T-cell (primary cell): ENCODE measurements around the gene PREX1. TPM values are rescaled to one million over a fixed set of nuclear protein-coding genes. Genes with fewer than 3 reads are reported as not detected.
A peak's percentile ranks its signal among the peaks of the same experiment; 100 is the strongest.

Source experiments
- ATAC-seq, 4 experiments: fragments of 200-7000 bp in 3 of 4; fragments of 150-1000 bp in 1 of 4; cut with Tn5 transposase; replicated peaks in 1 of 4; 1 replicate in 3 of 4; 2 replicates in 1 of 4; pipeline ENCODE4 v1.10.0; 2021; ENCODE audit warnings: moderate library complexity in 3 of 4, mild to moderate bottlenecking in 2 of 4, moderate number of reproducible peaks in 1 of 4
- CTCF ChIA-PET, 2 donors: fragments of 300-600 bp; sonication (Branson Sonifier 250); formaldehyde crosslinking; loops; one replicate each; lab custom pipeline; 2022; ENCODE audit warnings: antibody characterized with exemption in 2 of 2; lab: Charles Lee
- POLR2A ChIA-PET, 2 donors: fragments of 300-600 bp; sonication (Branson Sonifier 250); formaldehyde crosslinking; loops; one replicate each; lab custom pipeline; 2022; ENCODE audit warnings: antibody characterized with exemption in 2 of 2; lab: Charles Lee
- DNase-seq, 35 experiments: peaks; one replicate each; pipeline versions ENCODE4 v3.0.0 to v3.0.0-alpha.2; 2013 to 2023
- H3K27ac ChIP-seq: one replicate; pipeline ENCODE4 v1.5.1; 2013; ENCODE audit warnings: low read length
- H3K27me3 ChIP-seq, 2 experiments: replicated peaks in 1 of 2; 1 replicate in 1 of 2; 2 replicates in 1 of 2; pipeline versions ENCODE4 v1.6.1 to v1.7.0; 2013; ENCODE audit warnings: low read length in 1 of 2, mixed read lengths in 1 of 2; ENCODE audit not compliant: control insufficient read depth in 2 of 2, insufficient read depth in 2 of 2; ENCODE audit errors: extremely low read depth in 1 of 2
- H3K36me3 ChIP-seq, 2 donors: 1 replicate in 1 of 2; 2 replicates in 1 of 2; pipeline versions ENCODE4 v1.6.1 to v1.7.0; 2013; ENCODE audit warnings: low read length in 1 of 2; ENCODE audit not compliant: control insufficient read depth in 2 of 2, insufficient read depth in 1 of 2; ENCODE audit errors: extremely low read depth in 1 of 2
- H3K4me1 ChIP-seq, 2 experiments: 1 replicate in 1 of 2; 2 replicates in 1 of 2; pipeline versions ENCODE4 v1.6.1 to v1.7.0; 2013; ENCODE audit warnings: low read length in 2 of 2, mixed read lengths in 1 of 2; ENCODE audit not compliant: insufficient read depth in 2 of 2, control insufficient read depth in 1 of 2; ENCODE audit errors: extremely low read depth in 1 of 2
- H3K4me3 ChIP-seq, 2 donors: 1 replicate in 1 of 2; 2 replicates in 1 of 2; pipeline versions ENCODE4 v1.5.1 to v1.7.0; 2013; ENCODE audit warnings: mild to moderate bottlenecking in 2 of 2, low read length in 1 of 2, moderate library complexity in 1 of 2; ENCODE audit not compliant: control insufficient read depth in 1 of 2; ENCODE audit errors: extremely low read depth in 1 of 2
- H3K9me3 ChIP-seq: 2 replicates; pipeline ENCODE4 v1.7.0; 2013
- H3K27ac Mint-ChIP-seq, 2 donors: one replicate each; pipeline ENCODE4 v1.8.0; 2020 to 2021; ENCODE audit warnings: mild to moderate bottlenecking in 2 of 2, mixed read lengths in 2 of 2
- H3K27me3 Mint-ChIP-seq, 2 donors: one replicate each; pipeline ENCODE4 v1.8.0; 2021 to 2022; ENCODE audit warnings: mixed read lengths in 2 of 2
- H3K36me3 Mint-ChIP-seq: one replicate; pipeline ENCODE4 v1.8.0; 2021; ENCODE audit warnings: mixed read lengths
- H3K4me1 Mint-ChIP-seq, 3 donors: one replicate each; pipeline ENCODE4 v1.8.0; 2020 to 2022; ENCODE audit warnings: mixed read lengths in 3 of 3, mild to moderate bottlenecking in 1 of 3
- H3K4me3 Mint-ChIP-seq, 3 donors: one replicate each; pipeline ENCODE4 v1.8.0; 2020 to 2022; ENCODE audit warnings: mild to moderate bottlenecking in 3 of 3, mixed read lengths in 3 of 3, moderate library complexity in 3 of 3
- H3K9me3 Mint-ChIP-seq, 3 donors: one replicate each; pipeline ENCODE4 v1.8.0; 2020 to 2022; ENCODE audit warnings: mixed read lengths in 3 of 3
- WGBS: methylation state at CpG from one replicate; pipeline ENCODE4 v1.1.5; 2013; ENCODE audit warnings: missing lambda C conversion rate; ENCODE audit not compliant: insufficient coverage; 5-methylcytosine and 5-hydroxymethylcytosine counted together
- total RNA-seq, 35 experiments: library from RNA in 6 of 35; stranded (reverse) in 6 of 35; fragments of 120-200 nt in 1 of 35; gene quantifications; one replicate each; pipeline versions ENCODE4 v1.2.1 to v1.2.4 and lab custom pipeline; 2013 to 2026

PREX1 gene
- total RNA-seq, 5 donors from 2014 or later (not counting 1 experiment from before 2014, with no cell fraction given) = 99.2 to 181 (median 137) TPM

DNA sequence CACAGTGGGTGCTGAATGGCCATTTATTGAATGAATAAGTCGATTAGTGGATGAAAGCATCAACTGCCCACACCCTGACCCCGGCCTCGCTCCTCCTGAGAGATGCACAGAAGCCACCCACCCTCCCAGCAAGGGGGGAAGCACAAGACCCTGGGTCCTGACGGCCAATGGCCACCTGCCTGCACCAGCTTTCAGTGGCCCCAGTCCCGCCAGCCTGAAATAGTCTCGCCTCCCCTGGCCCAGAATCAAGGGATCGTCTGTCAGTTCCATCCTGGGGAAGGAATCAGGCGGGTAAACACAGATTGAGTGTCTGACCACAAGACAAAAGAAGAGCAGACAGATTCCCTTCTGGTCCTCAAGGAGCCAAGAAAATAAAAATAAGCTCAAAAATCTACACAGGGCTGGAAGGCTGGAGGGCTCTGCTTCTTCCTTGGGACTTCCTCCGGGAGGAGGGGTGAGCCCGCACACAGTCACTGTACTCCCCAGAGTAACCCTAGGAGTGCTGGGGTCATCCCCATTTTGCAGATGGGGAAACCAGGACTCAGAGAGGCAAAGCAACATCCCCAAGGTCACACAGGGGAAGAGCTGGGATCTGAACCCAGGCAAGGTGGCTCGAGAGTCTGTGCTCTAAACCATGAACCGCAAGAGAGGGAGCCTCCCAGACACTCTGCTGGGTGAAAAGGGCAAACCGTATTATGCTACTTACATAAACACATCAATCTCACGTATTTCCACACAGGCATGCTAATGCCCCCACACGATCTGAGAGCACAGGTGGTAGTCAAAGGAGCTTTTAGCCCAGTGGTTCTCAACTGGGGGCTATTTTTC is 7.8 kb downstream of the PREX1 start:
- 63% methylated on average over 6 of the region's 15 CpGs for WGBS

DNA sequence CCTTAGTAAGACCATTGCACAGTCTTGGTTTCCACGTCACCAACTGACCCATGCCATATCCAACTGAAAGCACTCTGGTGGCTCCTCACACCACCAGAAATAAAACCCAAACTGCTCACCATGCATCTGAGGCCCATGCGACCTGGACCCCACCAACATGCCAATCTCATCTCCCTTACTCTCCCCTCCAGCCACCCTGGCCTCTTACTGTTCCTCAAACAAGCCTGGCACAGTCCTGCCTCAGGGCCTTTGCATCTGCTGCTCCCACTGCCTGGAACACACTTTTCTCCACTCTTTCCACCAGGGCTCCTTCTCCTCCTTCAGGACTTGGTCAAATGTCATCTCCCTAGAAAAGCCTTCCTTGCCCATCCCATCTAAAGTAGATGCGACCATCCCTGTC is 8.7 kb downstream of the PREX1 start:
- Histone ChIP-seq H3K9me3 (no peaks in the 10 kb centered on the region), H3K4me3 (peak overlapping the region; percentile 26 to 46), H3K4me1 (peaks cover 68 to 93% of the 10 kb centered on the region in 2 experiments), H3K36me3 (peaks cover 0 to 10% of the 10 kb centered on the region in 2 donors), H3K27ac (peak overlapping the region; percentile 82), H3K27me3 (no peaks in the 10 kb centered on the region)
- Mint-ChIP-seq H3K27me3 (no peaks in the 10 kb centered on the region), H3K27ac (peak overlapping the region in 1 of 2 donors; percentile 98), H3K4me1 (peaks cover 0 to 93% (median 78%) of the 10 kb centered on the region in 3 donors), H3K4me3 (peak overlapping the region; percentile 94 to 96 (median 95)), H3K9me3 (no peaks in the 10 kb centered on the region), H3K36me3 (no peaks in the 10 kb centered on the region)
- 48% methylated on average over 2 of the region's 3 CpGs for WGBS
- no peak for DNase-seq
- ATAC-seq = no peak
- POLR2A ChIA-PET = interaction anchor here in 1 of 2 donors (0.6 kb wide), 1 partner anchor 76 kb away, joined by 5 read pairs; no protein-coding TSS in a partner anchor
- CTCF ChIA-PET = no interaction called here

More for the DNA sequence above, 7.8 kb downstream of the PREX1 start:
- Mint-ChIP-seq H3K36me3 (no peaks in the 10 kb centered on the region), H3K9me3 (no peaks in the 10 kb centered on the region), H3K4me3 (peak overlapping the region; percentile 94 to 96 (median 95)), H3K27me3 (no peaks in the 10 kb centered on the region), H3K4me1 (peaks cover 0 to 98% (median 88%) of the 10 kb centered on the region in 3 donors), H3K27ac (peak overlapping the region in 1 of 2 donors; percentile 98)
- peak in 2 of 35 experiments; percentile 12 to 43 for DNase-seq
- peaks cover 75 to 97% of the 10 kb centered on the region in 2 experiments for H3K4me1 ChIP-seq
- H3K9me3 ChIP-seq = no peaks in the 10 kb centered on the region
- ATAC-seq = peak in 1 of 4 experiments; percentile 8
- POLR2A ChIA-PET = no interaction called here
- H3K27me3 ChIP-seq = no peaks in the 10 kb centered on the region
- peak overlapping the region in 1 of 2 donors; percentile 35 for H3K4me3 ChIP-seq
- peaks cover 0 to 4% of the 10 kb centered on the region in 2 donors for H3K36me3 ChIP-seq
- H3K27ac ChIP-seq = peak overlapping the region; percentile 82
- CTCF ChIA-PET = interaction anchor here in 1 of 2 donors (0.6 kb wide), 1 partner anchor 945 kb away, joined by 3 read pairs; no protein-coding TSS in a partner anchor

DNA sequence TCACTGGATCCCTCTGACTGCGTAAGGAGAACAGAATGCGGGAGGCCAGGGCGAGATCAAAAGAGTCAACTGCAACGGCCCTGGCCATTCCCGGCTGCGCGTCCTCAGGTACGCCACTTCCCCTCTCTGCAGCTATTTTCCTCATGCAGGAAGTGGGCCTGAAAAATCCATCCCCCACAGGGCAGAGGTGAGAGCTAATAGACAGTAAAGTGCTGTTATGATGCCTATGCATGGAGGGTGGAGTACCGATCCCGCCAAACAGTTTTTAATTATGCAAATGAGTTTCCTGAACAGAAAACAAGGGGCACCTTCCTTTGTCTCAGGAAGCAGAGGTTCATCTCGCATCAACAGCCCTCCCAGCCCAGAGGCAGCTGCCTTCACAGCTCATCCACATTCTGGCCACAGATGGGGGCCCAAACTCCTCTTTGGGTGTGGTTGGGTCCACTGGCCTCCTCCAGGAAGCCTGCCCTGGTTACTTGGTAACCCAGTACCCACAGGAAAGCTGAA is 9.3 kb downstream of the PREX1 start:
- H3K27ac ChIP-seq = peak overlapping the region; percentile 82
- H3K4me3 Mint-ChIP-seq = peak overlapping the region; percentile 94 to 96 (median 95)
- H3K9me3 ChIP-seq = no peaks in the 10 kb centered on the region
- peaks cover 0 to 12% of the 10 kb centered on the region in 2 donors for H3K36me3 ChIP-seq
- WGBS = 2% methylated on average over 7 of the region's 11 CpGs
- CTCF ChIA-PET = interaction anchor here in 1 of 2 donors (0.6 kb wide), 1 partner anchor 56 kb away, joined by 3 read pairs; no protein-coding TSS in a partner anchor
- POLR2A ChIA-PET = interaction anchor here (0.6 kb wide), 3 partner anchors 8 to 76 kb away, joined by 3 to 5 read pairs (median 4); no protein-coding TSS in a partner anchor
- H3K27ac Mint-ChIP-seq = peak overlapping the region in 1 of 2 donors; percentile 98
- H3K9me3 Mint-ChIP-seq = no peaks in the 10 kb centered on the region
- no peaks in the 10 kb centered on the region for H3K36me3 Mint-ChIP-seq
- peak overlapping the region; percentile 26 to 46 for H3K4me3 ChIP-seq
- H3K4me1 Mint-ChIP-seq = peaks cover 0 to 87% (median 73%) of the 10 kb centered on the region in 3 donors
- no peaks in the 10 kb centered on the region for H3K27me3 ChIP-seq
- peak; percentile 68 to 82 (median 76) for ATAC-seq
- H3K27me3 Mint-ChIP-seq = no peaks in the 10 kb centered on the region
- peak in 23 of 35 experiments; percentile 14 to 63 (median 30) for DNase-seq
- H3K4me1 ChIP-seq = peaks cover 66 to 92% of the 10 kb centered on the region in 2 experiments

DNA sequence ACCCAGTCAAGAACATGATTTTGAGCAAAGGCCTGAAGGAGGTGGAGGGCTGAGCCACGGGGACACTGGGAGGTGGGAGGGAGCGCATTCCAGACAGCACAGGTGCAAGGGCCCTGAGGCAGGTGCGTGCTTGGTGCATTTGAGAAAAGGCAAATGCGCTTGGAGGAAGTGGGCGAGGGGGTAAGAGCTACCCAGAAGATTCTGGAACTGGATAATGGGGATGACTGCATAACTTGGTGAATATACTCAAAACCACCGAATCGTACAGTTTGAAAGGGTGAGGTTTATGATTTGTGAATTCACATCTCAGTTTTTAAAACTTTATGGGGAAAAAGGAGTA is 9.8 kb downstream of the PREX1 start:
- H3K27ac Mint-ChIP-seq = peak overlapping the region in 1 of 2 donors; percentile 98
- WGBS = 62% methylated on average over 4 of the region's 7 CpGs
- Histone ChIP-seq H3K4me3 (peak overlapping the region; percentile 26 to 39), H3K4me1 (peaks cover 63 to 91% of the 10 kb centered on the region in 2 experiments), H3K27me3 (no peaks in the 10 kb centered on the region), H3K27ac (peak overlapping the region; percentile 82), H3K36me3 (peaks cover 0 to 13% of the 10 kb centered on the region in 2 donors), H3K9me3 (no peaks in the 10 kb centered on the region)
- H3K4me3 Mint-ChIP-seq = peak overlapping the region; percentile 94 to 96 (median 95)
- H3K36me3 Mint-ChIP-seq = no peaks in the 10 kb centered on the region
- no peaks in the 10 kb centered on the region for H3K27me3 Mint-ChIP-seq
- no peak for DNase-seq
- H3K4me1 Mint-ChIP-seq = peaks cover 0 to 82% (median 67%) of the 10 kb centered on the region in 3 donors
- ChIA-PET POLR2A (interaction anchor here (0.6 kb wide), 2 partner anchors 8 to 41 kb away, joined by 3 to 4 read pairs; no protein-coding TSS in a partner anchor), CTCF (interaction anchor here in 1 of 2 donors (0.6 kb wide), 1 partner anchor 56 kb away, joined by 3 read pairs; no protein-coding TSS in a partner anchor)
- H3K9me3 Mint-ChIP-seq = no peaks in the 10 kb centered on the region
- ATAC-seq = no peak

DNA sequence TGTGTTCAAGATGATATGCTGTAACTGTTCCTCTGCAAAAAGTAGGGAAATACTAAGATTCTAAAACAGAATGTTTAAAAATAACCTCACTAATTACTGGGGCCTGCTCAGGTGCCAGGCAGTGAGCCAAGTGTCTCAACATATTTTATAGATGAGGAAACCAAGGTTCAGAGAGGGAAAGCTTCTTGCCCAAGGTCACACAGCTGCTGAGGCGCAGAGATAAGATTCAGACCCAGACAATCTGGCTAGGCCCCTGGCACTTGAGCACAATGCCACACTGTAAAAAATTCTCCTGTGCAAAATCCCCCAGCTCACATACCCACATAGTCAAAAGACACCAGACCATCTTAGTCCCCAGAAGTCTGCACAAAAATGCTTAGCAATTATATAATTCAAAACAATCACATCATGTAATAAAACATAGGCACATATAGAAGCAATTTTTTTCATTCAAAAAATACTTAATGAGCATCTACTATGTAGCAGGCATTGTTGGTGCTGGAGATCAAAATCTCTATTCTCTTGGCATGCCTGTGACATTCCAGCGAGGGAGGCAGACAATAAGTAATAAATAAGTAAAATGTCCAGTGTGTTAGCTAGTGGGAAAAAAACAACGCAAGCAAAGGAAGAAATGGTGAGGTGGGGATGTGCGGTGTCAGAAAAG is 10.3 kb downstream of the PREX1 start:
- Histone ChIP-seq H3K4me1 (peaks cover 58 to 92% of the 10 kb centered on the region in 2 experiments), H3K36me3 (peaks cover 0 to 18% of the 10 kb centered on the region in 2 donors), H3K27ac (peak overlapping the region; percentile 82), H3K9me3 (no peaks in the 10 kb centered on the region), H3K27me3 (no peaks in the 10 kb centered on the region), H3K4me3 (peak overlapping the region in 1 of 2 donors; percentile 26)
- DNase-seq (no peak), ATAC-seq (no peak)
- CTCF ChIA-PET = no interaction called here
- POLR2A ChIA-PET = no interaction called here
- Mint-ChIP-seq H3K27ac (peak overlapping the region in 1 of 2 donors; percentile 98), H3K4me1 (peaks cover 0 to 77% (median 62%) of the 10 kb centered on the region in 3 donors), H3K4me3 (peak overlapping the region; percentile 94 to 96 (median 95)), H3K36me3 (no peaks in the 10 kb centered on the region), H3K9me3 (no peaks in the 10 kb centered on the region), H3K27me3 (no peaks in the 10 kb centered on the region)
- 98% methylated on average over 3 of the region's 4 CpGs for WGBS
